HG03342 (cell line): Measurements from ENCODE around the gene NKX6-1.

Experiments used
- ATAC-seq: cut with Tn5 transposase; IDR thresholded peaks from one replicate; pipeline ENCODE4 v1.9.1; 2021; ENCODE audit warnings: mild to moderate bottlenecking, moderate library complexity; ENCODE audit not compliant: unreplicated experiment

NKX6-1 gene

DNA sequence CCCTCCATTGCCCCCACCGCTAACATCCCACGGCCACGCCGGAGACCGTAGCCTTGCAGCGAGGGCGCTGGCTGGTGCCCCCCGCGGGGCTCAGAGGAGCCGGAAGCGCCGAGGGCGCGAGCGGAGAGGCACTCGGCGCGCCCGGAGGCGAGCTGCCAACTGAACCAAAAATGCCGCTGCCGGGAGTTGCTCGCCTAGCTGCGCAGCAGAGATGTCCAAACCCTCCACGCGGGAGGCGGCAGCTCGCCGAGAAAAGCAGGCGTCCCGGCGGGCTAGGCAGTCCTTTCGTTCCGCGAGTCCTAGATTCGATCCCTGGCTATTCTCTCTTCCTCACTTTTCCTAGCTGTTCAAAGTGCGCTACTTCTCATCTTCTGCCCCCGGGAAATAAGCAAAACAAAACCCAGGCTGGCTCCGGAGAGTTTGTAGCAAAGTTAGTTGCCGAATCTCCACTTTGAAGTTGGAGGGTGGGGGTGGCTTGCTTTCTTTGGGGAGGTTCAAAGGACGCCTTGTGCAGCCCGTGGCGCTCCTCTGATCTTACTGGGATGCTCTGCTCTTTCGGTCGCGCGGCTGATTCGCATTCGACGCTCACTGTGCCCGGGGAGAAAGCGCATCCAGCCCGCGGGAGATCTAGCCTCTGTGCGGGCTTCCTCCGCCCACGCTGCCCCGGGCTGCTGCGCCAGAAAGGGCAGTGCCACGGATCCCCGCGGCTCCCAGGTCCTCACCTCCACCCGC is 723 bp downstream of the NKX6-1 start:
- ATAC-seq, result no peak

DNA sequence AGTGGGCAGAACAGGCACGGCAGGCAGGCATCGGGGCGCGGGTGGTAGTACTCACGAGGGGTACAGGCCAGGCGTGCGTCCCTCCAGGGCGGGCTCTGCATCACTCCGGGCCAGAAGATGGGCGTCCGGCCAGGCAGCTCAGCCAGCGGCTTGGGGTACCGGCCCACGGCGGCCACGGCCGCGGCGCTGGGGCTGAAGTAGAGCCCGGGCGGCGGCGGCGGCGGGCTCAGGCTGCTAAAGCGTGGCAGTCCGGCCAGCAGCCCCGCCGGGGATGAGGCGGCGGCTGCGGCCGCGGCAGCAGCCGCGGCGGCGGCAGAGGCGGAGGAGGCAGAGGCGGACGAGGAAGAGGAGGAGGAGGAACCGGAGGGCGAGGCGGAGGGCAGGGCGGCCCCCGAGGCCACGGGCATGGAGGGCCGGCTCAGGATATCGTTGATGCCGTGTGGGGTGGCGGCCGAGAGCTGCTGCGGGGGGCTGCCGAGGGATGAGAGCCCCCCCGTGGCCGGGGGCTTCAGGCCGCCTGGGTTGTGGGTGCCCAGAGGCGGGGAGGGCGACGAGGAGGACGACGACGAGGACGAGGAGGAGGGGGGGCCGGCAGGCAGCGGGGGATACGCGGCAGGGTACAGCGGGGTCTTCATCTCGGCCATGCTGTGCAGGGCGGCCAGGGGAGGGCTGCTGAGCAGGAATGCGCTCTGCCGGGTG is 1.4 kb downstream of the NKX6-1 start:
- no peak for ATAC-seq

DNA sequence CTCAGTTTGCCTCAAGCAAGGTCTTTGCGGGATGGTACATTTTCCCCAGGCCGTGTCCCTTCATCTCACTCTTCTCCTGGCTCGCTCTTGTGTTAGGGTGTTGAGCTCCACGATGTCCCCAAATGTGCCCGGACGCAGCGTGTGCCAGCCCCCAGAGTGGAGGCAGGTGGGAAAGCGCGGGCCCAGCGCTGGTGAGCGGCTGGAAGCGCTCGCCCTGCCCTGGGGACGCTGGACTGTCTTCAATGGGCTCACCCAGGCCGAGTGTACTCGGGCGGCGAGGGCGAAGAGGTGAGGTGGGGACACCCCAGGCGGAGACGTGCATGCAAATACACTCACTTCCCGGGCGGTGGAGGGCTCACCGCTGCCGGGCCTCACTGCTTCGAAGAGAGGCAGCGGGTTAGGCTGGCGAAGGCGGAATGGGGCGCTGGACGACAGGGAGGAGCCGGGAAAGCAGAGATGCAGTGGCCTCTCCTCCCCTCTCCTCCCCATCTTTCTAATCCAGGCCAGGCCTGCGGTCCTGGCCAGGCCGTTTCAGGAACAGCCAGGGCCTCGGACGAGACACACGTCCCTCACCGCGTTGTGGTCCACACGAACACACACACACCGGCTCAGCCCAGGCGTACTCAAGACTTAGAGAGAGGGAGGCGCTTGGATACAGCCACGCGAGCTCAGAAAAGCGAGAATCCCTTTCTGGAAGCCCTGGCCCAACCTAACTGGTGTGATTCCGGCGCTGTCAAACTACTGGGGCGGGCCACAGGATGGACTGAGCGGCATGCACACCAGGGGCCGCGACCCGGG is 2.2 kb downstream of the NKX6-1 start:
- no peak for ATAC-seq

DNA sequence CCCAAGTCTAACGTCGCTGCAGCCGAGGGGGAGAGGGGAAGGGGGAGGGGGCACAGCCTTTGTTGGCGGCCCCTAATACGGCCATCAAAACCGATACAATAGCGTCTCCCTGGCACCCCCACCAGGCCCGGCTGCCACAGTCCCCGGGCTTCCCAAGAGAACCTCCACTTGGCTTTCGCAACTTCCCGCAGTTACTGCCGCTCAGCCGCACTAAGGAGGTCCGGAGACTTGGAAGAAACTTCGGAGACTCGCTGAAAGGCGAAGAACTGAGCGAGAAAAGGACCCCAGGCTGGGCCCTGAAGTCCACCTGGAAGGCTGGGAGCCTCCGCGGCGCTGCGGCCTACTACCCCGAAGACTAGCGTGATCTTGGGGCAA is 2.8 kb downstream of the NKX6-1 start:
- ATAC-seq, result no peak

DNA sequence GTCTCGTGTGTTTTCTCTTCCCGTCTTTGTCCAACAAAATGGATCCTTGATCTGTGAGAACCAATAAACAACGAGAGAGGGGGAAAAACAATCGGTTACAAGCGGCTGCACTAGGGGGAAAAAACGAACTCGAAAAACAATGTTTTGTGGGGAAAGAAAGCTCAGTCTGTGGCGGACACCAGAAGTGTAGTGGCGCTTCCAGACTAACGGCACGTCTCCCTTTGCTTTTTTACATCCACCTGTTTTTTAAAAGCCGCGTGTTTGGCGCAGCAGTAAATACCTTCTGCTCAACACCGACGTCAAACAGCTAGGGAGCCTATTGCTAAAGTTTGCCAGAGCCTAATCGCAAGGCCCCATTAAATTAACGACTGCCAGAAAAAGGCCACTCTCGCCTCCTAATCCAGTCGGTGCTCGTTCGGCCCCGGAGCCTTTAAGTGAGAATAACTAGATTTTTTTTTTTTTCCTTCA is 3.3 kb downstream of the NKX6-1 start:
- no peak for ATAC-seq

GRCh38 chr4:84495118-84495793 is 3.8 kb downstream of the NKX6-1 start:
- no peak for ATAC-seq

GRCh38 chr4:84494531-84494930 is 4.6 kb downstream of the NKX6-1 start:
- ATAC-seq, result no peak

DNA sequence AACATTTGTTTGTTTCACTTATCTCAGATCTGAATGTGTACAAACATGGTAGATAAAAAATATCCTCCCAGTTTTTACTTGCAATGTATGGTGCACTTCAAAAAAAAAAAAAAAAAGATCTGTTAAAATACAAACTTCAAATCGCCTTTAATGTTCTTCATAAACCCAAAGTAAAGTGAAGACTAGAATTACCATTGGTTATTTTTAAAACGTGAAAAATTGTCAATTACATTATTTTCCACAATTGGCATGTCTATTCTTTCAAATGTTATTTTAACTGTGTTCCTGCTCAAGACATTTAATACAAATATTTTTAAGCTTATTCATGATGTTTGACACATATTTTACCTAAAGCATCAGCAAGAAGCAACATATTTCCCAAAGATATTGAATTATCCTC is 5.0 kb downstream of the NKX6-1 start:
- no peak for ATAC-seq

DNA sequence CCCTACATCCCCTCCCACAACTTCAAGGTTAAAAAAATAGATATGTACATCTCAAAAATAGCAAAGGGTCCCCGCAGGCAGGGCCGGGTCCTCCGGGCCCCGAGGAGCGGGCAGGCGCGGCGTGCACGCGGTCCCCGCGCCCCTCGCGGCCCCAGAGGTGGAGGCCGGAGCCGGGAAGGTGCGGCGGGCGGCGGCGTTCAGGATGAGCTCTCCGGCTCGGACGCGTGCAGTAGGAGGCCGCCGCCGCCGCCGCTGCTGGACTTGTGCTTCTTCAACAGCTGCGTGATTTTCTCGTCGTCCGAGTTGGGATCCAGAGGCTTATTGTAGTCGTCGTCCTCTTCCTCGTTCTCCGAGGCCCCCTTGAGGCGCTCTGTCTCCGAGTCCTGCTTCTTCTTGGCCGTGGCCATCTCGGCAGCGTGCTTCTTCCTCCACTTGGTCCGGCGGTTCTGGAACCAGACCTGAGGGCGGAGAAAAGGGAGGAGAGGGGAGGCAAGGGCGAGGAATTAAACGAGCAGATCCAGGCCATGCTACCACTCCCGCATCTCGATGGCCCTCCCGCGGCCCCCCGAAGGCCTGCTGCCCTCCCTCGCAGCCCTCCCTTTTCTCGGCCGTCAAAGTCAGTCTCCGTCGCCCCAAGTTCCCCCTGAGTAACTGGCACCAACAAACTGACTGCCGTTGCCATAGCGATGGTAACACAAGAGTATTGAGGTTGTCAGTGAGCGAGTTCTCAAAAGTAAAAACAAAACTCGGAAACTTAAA is 5.8 kb downstream of the NKX6-1 start:
- ATAC-seq, result peak; percentile 54

DNA sequence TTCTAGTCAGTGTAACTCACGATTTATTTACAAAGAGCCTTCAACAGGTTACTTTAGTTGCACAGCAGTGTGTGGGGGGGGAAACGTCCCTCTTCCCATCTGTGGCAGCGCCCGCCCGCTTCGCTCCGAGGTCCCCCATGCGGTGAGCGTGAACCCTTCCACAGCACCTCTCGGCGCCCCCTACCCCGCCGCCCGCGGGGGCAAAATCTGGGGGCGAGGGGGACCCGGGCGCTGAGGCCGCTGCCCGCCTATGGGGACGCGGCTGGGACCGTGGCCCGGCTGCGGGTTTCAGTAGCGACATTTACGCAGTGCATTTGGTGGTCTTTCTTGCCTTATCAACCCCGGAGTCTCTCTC is 6.4 kb downstream of the NKX6-1 start:
- no peak for ATAC-seq

DNA sequence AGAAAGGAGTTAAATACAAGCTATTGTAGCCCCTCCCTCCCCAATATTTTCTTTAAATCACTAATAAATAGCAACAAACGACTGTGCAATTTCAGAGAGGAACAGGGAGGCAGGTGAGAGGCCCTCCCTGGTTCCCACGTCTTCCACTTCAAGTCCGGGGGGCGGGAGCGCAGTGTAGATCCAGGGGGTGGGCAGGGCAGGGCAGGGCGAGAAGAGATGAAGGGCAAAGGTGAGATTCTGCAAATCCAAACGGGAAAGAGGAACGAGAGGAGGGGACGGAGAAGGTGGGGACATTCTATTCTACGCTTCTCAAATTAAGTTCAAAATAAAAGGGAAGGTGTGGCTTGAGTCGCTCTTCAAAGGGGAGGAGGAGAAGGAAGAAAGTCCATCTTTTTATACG is 6.8 kb downstream of the NKX6-1 start:
- ATAC-seq, result no peak

- no peak for ATAC-seq
Observed at GRCh38 chr4:84491481-84491880, 7.6 kb downstream of the NKX6-1 start.

DNA sequence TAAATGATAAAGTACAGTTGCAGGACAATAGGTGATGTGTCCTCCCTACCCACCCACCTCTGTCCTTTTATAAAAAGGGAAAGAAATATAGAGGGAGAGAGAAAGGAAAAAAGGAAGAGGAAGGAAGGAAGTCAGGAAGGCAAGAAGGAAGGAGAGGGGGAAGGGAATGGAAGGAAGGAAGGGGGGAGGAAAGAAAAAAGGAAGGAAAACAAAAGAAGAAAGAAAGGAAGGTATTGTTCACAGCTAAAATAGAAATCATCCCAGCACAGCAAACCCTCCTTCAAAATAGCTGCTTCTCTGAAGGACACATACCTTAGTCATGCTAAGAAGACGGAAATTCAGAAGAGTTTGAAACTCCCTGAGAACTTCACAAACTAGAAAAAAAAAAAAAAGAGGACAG is 8.4 kb downstream of the NKX6-1 start:
- no peak for ATAC-seq

- ATAC-seq, result no peak
Observed at GRCh38 chr4:84484236-84484635, 14.9 kb downstream of the NKX6-1 start.

DNA sequence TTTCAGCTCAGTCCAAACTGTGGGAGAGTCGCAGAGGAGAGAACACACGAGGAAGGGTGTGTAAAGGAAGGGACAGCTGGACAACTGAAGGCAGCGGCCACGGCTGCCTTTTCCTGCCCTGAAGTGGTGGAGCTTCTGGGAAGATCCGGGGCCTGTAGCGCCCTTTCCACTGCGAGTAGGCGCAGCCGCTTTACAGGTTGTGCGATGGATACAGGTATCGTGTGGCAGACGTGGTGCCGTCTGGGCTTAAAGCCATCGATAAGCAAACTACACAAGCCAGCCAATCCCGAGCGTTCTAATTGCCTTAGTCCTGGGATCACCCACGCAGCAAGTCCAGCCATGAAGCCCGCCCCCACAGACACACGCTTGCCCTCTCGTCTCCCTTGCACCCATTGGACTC is 15.4 kb downstream of the NKX6-1 start:
- no peak for ATAC-seq

DNA sequence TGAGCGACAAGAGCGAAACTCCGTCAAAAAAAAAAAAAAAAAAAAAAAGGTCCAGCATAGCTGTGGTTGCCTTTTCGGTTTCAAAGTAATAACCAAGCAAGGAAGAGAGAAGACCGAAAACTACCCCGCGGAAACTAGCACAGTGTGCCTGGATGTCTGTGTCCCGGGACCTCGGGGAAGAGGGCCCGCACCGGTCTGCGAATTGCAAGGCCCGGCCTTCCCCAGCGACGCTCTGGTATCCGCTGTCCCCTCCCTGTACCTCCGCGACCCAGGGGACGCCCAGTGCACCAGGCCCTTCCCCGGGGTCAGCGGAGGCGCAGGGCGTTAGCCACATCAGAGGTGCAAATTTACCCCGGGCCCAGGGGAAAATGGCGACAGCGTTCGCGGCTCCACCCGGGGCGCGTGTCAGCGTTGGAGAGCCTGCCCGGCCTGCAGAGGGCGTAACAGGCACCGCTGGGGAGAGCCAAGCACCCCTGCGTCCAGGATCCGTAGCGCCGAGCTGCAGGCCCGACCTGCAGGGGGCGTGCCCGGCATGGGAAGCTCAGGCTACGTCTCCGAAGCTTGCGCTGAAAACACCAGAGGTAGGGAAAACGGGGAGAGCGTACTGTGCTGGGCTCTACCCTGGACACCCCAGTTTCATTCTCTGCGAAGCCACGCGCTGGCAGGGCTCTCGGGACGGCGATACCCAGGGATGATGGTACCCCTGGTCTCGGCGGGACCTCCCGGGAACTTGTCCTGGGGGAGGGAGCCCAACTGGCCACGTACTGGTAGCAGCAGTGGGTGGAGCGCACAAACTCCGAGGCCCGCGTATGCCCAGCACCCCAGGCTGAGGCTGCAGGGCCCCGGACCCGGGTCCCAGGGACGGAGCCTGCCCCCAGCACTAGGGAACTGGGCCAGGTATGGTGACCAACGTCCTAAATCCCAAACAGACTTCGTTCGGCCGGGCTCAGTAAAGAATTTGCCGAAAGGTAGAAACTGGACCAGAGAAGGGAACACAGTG is 16.2 kb downstream of the NKX6-1 start:
- ATAC-seq, result no peak

GRCh38 chr4:84481860-84482245 is 17.2 kb downstream of the NKX6-1 start:
- ATAC-seq, result no peak

GRCh38 chr4:84481077-84481859 is 17.8 kb downstream of the NKX6-1 start:
- ATAC-seq, result no peak

GRCh38 chr4:84480082-84480481 is 19.0 kb downstream of the NKX6-1 start:
- ATAC-seq, result no peak
